NCI-H226 (cell line): ENCODE measurements around the gene PPP1R18.
"Not testable (repeated sequence)": the region's sequence is repeated elsewhere in the genome, so short reads cannot be mapped to it uniquely, and the experiment has no call there.

Source experiments
- DNase-seq: peaks from one replicate; pipeline ENCODE4 v3.0.0-alpha.2; 2015

The PPP1R18 gene

GRCh38 chr6:30657922-30658321 lies 28.5 kb downstream of the PPP1R18 start:
- DNase-seq, result not testable (repeated sequence)

GRCh38 chr6:30657454-30657853 lies 29.0 kb downstream of the PPP1R18 start:
- DNase-seq, result peak; percentile 47

- DNase-seq, result no peak
Observed at GRCh38 chr6:30656513-30656912, 29.9 kb downstream of the PPP1R18 start.

GRCh38 chr6:30655743-30656094 lies 30.7 kb downstream of the PPP1R18 start:
- DNase-seq, result no peak

GRCh38 chr6:30654798-30655742 lies 31.4 kb downstream of the PPP1R18 start:
- no peak for DNase-seq

GRCh38 chr6:30651143-30651542 lies 35.3 kb downstream of the PPP1R18 start:
- DNase-seq, result no peak

GRCh38 chr6:30647242-30648116 lies 39.0 kb downstream of the PPP1R18 start:
- DNase-seq, result peak; percentile 52

GRCh38 chr6:30646450-30647241 lies 39.8 kb downstream of the PPP1R18 start, which contains the start of gene C6orf136:
Gene C6orf136 (plus strand): TSS chr6:30647133. CDS start chr6:30647232, 99 bp downstream.
- peak; percentile 82 for DNase-seq

GRCh38 chr6:30645989-30646388 lies 40.5 kb downstream of the PPP1R18 start:
- no peak for DNase-seq

GRCh38 chr6:30644769-30645168 lies 41.7 kb downstream of the PPP1R18 start:
- DNase-seq, result no peak

- peak; percentile 7 for DNase-seq
Observed at GRCh38 chr6:30643656-30644055, 42.8 kb downstream of the PPP1R18 start.

GRCh38 chr6:30641048-30641447 lies 45.4 kb downstream of the PPP1R18 start:
- DNase-seq, result no peak

- no peak for DNase-seq
Observed at GRCh38 chr6:30640481-30640880, 46.0 kb downstream of the PPP1R18 start.

GRCh38 chr6:30635834-30636233 lies 50.6 kb downstream of the PPP1R18 start:
- no peak for DNase-seq

- peak; percentile 77 for DNase-seq
Observed at GRCh38 chr6:30626484-30627366, 59.7 kb downstream of the PPP1R18 start, which contains the start of gene ATAT1. Gene ATAT1 (plus strand): TSS chr6:30626874.
